CD1c-positive myeloid dendritic cell (primary cell): ENCODE results near the gene RCN1.
"Not testable (repeated sequence)": the region's sequence is repeated elsewhere in the genome, so short reads cannot be mapped to it uniquely, and the experiment has no call there.

Experiments
- DNase-seq: peaks from one replicate; pipeline ENCODE4 v3.0.0-alpha.2; 2016; ENCODE audit errors: extremely low spot score

The RCN1 gene

GRCh38 chr11:32113200-32113919 lies 22.5 kb downstream of the RCN1 start:
- DNase-seq, result no peak

- no peak for DNase-seq
Observed at GRCh38 chr11:32113920-32114203, 23.0 kb downstream of the RCN1 start.

DNA sequence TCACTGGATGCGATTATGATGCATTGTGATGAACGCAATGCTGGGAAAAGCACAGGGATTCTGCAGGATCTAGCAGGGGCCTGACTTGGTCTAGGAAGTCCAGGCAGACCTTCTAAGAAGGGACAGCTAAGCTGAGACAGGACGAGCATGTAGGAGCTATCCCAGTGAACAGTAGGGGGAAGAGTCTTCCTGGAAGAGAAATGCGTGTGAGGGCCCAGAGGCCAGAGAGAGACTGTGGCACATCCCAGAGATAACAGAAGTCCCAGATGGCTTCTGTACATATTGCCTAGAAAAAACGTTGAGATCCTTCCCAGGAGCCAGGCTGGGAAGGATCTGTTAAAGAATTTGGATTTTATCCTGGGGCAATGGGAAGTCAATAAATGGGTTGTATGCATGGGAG lies 24.6 kb downstream of the RCN1 start:
- no peak for DNase-seq

DNA sequence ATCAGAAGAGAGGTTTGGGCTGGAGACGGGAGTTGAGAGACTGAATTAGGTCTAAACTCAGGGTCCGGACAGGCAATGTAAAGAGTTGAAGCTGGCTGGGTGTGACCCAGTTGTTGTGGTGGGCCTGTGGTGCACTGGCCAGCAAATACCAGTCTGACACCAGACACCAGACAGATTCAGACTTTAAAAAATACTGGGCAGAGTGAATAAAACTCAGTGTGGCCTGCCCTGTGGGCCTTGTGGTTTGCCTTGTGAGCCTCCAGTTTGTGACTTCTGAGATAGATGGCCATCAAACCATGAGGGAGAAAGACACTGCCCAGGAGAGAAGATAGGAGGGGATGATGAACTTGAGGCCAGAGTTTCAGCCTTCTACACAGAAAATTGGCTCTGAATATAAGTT lies 25.8 kb downstream of the RCN1 start:
- no peak for DNase-seq

- no peak for DNase-seq
Observed at GRCh38 chr11:32118025-32118974, 27.4 kb downstream of the RCN1 start.

DNA sequence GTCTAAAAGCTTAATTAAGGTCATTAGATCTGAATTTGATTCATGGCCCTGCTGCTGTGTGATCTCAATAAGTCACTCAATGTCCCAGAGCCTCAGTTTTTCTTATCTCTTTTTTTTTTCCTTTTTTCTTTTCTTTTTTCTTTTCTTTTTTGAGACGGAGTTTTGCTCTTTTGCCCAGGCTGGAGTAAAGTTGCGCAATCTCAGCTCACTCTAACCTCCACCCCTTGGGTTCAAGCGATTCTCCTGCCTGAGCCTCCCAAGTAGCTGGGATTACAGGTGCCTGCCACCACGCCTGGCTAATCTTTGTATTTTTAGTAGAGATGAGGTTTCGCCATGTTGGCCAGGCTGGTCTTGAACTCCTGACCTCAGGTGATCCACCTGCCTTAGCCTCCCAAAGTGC lies 28.3 kb downstream of the RCN1 start:
- not testable (repeated sequence) for DNase-seq

DNA sequence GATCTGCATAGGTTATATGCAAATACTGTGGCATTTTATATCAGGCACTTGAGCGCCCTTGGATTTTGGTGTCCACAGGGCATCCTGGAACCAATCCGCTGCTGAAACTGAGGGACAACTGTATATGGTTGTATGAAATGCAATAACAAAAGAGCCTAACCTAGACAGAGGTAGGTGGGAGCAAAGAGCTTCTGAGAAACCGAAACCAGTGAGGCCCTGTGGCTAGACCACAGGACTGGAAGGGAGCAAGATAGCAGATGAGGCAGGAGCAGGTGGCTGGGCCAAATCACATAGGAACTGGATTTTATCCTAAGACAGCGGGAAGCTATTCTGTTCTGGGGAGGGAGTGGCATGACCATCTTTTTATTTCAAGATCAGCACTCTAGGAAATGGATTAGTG lies 30.1 kb downstream of the RCN1 start:
- no peak for DNase-seq

- no peak for DNase-seq
Observed at GRCh38 chr11:32122200-32122599, 31.3 kb downstream of the RCN1 start.

- DNase-seq, result no peak
Observed at GRCh38 chr11:32131321-32131720, 40.4 kb downstream of the RCN1 start.

DNA sequence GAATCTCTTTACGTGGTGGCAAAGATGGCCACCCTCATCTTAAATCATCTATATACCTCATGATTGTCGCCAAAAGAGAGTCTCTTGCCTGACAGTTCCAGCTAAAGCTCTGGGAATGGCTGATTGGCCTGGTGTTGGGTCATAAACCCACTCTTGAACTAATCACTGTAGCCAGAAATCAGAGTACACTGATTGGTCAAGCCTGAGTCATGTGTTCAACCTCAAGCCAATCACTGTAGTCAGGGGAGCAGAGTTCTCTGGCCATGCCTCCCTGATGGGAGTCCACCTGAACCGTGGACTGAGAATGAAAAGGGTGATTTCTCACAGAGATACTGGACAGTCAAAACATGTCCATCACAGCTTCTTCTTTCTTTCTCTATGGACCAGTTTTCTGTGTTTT lies 45.8 kb downstream of the RCN1 start:
- no peak for DNase-seq

- DNase-seq, result no peak
Observed at GRCh38 chr11:32137263-32137662, 46.4 kb downstream of the RCN1 start.

DNA sequence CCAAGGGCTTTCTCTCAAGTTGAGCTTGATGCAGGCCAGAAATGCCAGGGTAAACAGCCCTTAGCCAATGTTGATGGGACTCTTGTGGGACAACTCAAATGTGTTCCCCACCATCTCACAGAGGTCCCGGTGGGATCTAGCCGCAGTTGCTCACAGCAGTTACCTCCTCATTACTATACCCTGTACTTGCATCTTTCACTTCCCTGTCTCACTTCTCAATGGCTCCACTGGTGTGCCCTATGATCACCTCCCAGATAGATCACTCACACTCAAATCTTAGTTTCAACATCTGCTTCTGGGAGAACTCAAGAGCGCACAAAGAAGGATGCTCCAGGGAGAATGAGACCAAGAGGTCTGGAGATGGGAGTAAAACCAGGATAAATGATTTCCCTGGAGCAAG lies 47.0 kb downstream of the RCN1 start:
- no peak for DNase-seq

DNA sequence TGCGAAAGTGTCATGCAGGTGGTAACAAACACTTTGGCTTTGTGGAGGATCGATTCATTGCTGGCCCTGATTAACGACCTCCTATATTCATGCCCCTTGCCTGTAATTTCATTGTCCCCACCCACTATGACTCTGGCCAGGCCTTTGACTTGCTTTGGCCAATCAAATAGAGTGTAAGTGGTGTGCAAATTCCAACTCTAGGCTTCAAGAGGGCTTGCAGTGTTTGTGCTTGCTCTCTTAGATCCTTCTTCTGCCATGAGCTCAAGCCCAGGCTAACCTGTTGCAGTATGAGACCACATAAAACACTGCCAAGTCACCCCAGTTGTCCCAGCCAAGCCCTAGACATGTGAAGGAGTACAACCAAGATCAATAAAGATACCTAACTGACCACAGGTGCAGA lies 48.0 kb downstream of the RCN1 start:
- no peak for DNase-seq

GRCh38 chr11:32139896-32140520 lies 49.1 kb downstream of the RCN1 start:
- DNase-seq, result no peak

- no peak for DNase-seq
Observed at GRCh38 chr11:32141745-32142546, 51.1 kb downstream of the RCN1 start.

- no peak for DNase-seq
Observed at GRCh38 chr11:32143378-32143777, 52.5 kb downstream of the RCN1 start.

- no peak for DNase-seq
Observed at GRCh38 chr11:32145282-32145681, 54.4 kb downstream of the RCN1 start.

- DNase-seq, result no peak
Observed at GRCh38 chr11:32148895-32149294, 58.0 kb downstream of the RCN1 start.

DNA sequence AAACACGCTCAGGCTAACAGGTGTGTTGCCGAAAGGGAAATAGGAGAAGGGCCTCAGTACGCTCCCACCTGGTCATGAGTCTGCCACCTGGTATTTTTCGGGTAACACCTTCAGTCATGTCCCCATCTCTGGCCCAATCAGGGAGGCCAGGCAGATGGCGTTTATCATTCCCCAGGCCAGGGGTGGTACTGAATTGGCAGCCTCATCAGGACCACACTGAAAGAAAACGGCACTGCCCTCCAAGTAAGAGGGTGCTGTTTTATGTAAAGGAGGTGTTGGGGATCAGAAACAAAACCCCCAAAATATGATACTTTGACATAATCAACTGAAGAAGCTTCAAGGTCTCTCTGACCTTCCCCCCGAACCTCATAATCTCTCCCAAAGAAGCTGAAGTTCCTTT lies 58.9 kb downstream of the RCN1 start:
- no peak for DNase-seq

DNA sequence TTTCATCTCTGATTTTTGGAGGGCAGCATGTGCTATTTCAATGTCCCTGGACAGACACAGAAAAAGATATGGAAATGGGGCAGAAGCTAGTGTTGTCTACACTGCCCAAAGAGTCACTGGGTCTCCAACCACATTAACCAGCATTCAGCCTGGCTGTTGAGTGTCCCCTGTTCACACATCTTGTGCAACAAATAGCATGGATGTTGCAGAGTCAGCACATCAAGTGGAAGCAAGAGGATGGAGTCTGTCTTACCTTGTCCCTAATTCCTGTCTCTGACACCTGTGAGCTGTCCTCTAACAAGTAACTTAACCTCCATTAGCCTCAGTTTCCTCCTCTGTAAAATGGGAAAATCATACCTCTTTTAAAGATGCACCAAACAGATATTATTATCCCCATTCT lies 60.2 kb downstream of the RCN1 start:
- DNase-seq, result no peak

DNA sequence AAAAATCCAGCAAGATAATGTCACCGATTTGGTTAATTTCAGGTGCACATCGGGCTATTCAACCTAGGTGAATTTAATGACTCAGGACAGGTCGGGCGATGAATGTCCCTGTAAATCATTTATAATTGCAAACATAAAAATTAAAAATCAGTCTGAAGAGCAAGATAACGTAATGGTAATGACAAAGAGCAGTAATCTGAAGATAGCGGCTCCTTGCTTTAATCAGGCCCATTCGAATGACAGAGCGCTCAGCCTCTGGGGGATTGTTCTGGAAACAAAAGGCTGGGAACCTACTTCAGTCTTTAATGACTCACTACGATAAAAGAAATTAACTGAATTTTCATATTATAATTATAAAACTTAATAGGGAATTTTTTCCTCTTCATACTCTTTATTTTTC lies 61.3 kb downstream of the RCN1 start:
- DNase-seq, result no peak

- DNase-seq, result no peak
Observed at GRCh38 chr11:32152821-32153220, 61.9 kb downstream of the RCN1 start.
